Thoracic aorta (tissue), 2 donors: Measurements from ENCODE around the gene DMAP1. TPM values are rescaled to one million over a fixed set of nuclear protein-coding genes. Genes with fewer than 3 reads are reported as not detected.

ENCODE experiments used
- ATAC-seq: fragments of 150-250 bp; one replicate; pipeline ENCODE4 v1.8.0; 2017; ENCODE audit warnings: low read depth; ENCODE audit not compliant: insufficient number of reproducible peaks, low FRiP score
- DNase-seq: peaks from one replicate; pipeline ENCODE4 v3.0.0-alpha.2; 2020; ENCODE audit warnings: low spot score
- H3K27ac ChIP-seq, 2 donors: fragments of 200-600 bp; sonication (generic); 1 replicate in 1 of 2; 2 replicates in 1 of 2; pipeline ENCODE4 v1.5.1; 2016; ENCODE audit warnings: mild to moderate bottlenecking in 2 of 2, moderate library complexity in 2 of 2
- H3K27me3 ChIP-seq: fragments of 200-600 bp; sonication (generic); replicated peaks from 2 replicates; pipeline ENCODE4 v1.6.0; 2016; ENCODE audit warnings: mild to moderate bottlenecking; ENCODE audit not compliant: insufficient read depth
- H3K36me3 ChIP-seq: fragments of 200-600 bp; sonication (generic); one replicate; pipeline ENCODE4 v1.5.1; 2016
- H3K4me1 ChIP-seq, 2 donors: fragments of 200-600 bp; sonication (generic); 1 replicate in 1 of 2; 2 replicates in 1 of 2; pipeline versions ENCODE4 v1.5.1 to v1.6.0; 2016; ENCODE audit warnings: low read depth in 2 of 2, mild to moderate bottlenecking in 1 of 2; ENCODE audit not compliant: control insufficient read depth in 1 of 2
- H3K4me3 ChIP-seq: fragments of 200-600 bp; sonication (generic); 2 replicates; pipeline ENCODE4 v1.5.1; 2016; ENCODE audit warnings: mild to moderate bottlenecking
- H3K9me3 ChIP-seq: fragments of 200-600 bp; sonication (generic); 2 replicates; pipeline ENCODE4 v1.5.1; 2016
- CTCF ChIP-seq: fragments of 200-600 bp; sonication (generic); IDR thresholded peaks from one replicate; pipeline ENCODE4 v1.5.1; 2019; ENCODE audit warnings: antibody characterized with exemption
- total RNA-seq, 2 donors: library from RNA; depleted of rRNA; stranded (reverse); fragments of >200 nt; gene quantifications; one replicate each; pipeline versions ENCODE4 v1.1.0 to v1.2.3, GENCODE V29; 2016

DMAP1 gene
- total RNA-seq, 2 donors from 2014 or later, result 40.2 to 68.0 TPM

DNA sequence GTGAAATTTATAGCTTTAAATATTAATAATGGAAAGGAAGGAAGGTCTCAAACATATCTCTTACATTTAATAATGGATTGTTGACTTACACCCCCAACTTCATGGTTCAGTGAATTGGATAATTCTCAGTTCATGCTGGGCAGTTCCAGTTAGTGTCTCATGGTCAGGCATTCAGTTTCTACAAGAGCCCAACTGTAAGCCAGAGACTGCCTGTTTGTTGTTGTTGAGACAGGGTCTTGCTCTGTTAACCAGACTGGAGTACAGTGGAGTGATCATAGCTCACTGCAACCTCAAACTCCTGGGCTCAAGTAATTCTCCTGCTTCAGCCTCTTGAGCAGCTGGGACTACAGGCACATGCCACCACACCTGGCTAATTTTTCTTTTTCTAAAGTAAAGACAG, 5.0 kb upstream of the DMAP1 start:
- H3K4me3 ChIP-seq, result no peak overlapping the region
- ATAC-seq, result no peak

DNA sequence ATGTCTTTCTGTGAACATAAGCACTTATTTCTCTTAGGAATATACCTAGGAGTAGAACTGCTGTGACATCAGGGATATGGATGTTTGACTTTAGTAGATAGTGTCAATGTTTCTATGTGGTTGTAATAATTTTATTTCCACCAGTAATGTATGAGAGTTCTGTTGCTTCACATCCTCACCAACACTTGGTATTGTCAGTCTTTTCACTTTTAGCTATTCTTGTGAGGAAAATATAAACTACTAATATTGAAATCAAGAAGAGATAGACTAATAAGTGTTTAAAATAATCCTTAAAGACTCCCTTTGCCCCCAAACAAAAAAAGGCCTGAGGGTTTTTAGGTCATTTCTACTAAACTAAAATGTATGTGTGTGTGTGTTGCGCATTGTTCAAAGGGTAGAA, 2.7 kb upstream of the DMAP1 start:
- TF ChIP-seq CTCF, result no peak
- no peak for ATAC-seq
- no peaks in the 10 kb centered on the region for H3K27me3 ChIP-seq

More for the DNA sequence above, 5.0 kb upstream of the DMAP1 start:
- H3K36me3 ChIP-seq, result no peaks in the 10 kb centered on the region
- H3K27ac ChIP-seq, result no peak overlapping the region
- TF ChIP-seq CTCF, result no peak
- peaks cover 5 to 7% of the 10 kb centered on the region in 2 donors for H3K4me1 ChIP-seq
- H3K9me3 ChIP-seq, result no peaks in the 10 kb centered on the region
- no peaks in the 10 kb centered on the region for H3K27me3 ChIP-seq
- no peak for DNase-seq

DNA sequence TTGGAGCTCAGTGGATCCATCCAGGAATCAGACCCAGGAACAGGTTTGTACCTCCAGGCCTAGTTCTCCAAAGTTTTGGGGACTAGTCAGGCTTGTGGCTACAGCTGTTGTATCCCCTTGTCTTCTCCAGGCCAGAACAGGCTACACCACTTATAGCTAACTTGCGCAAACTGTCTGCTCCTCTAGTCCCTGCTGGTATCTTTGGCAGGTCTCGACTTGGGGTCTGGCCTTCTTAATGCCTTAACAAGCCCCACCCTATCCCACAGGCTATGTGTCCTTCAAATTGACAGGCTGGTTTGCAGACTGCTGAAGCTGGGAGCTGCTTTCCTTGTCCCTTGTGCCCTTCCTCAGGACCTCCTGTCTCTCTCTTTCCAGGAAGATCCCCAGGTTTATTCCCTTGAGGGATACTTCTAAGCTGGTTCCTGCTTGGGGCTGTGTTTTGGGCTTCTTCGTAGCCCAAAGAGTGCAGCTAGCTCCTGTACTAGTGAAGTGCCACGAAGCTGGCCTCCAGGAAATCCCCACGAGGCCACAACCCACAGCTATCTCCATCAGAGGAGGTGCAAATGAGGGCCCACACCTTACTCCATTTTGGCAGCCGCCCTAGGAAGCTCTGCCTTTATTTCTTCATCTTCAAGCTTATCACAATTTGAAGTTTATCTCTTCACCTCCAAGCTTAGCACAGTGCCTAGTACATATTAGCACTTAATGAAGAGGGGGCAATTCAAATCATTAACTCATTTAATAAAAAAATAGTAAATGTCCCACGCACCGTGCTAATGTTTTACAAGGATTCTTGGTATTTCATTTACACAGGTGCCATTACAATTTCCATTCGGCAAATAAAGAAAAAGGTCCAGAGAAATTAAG, 683 bp upstream of the DMAP1 start:
- no peak for ATAC-seq
- H3K4me3 ChIP-seq, result peak overlapping the region; percentile 95
- DNase-seq, result no peak
- peak overlapping the region; percentile 64 to 71 for H3K27ac ChIP-seq
- peaks cover 5 to 21% of the 10 kb centered on the region in 2 donors for H3K4me1 ChIP-seq
- H3K9me3 ChIP-seq, result no peaks in the 10 kb centered on the region
- TF ChIP-seq CTCF, result no peak
- H3K36me3 ChIP-seq, result no peaks in the 10 kb centered on the region
- H3K27me3 ChIP-seq, result no peaks in the 10 kb centered on the region

More for the DNA sequence above, 2.7 kb upstream of the DMAP1 start:
- Histone ChIP-seq H3K4me3 (no peak overlapping the region), H3K9me3 (no peaks in the 10 kb centered on the region), H3K27ac (no peak overlapping the region), H3K36me3 (no peaks in the 10 kb centered on the region), H3K4me1 (peaks cover 5 to 21% of the 10 kb centered on the region in 2 donors)
- DNase-seq, result no peak

- DNase-seq, result no peak
- no peak for ATAC-seq
- peaks cover 0 to 14% of the 10 kb centered on the region in 2 donors for H3K4me1 ChIP-seq
Observed at GRCh38 chr1:44217809-44218410, 4.6 kb downstream of the DMAP1 start.

More at GRCh38 chr1:44217809-44218410, 4.6 kb downstream of the DMAP1 start:
- no peaks in the 10 kb centered on the region for H3K9me3 ChIP-seq
- H3K27ac ChIP-seq, result no peak overlapping the region
- no peaks in the 10 kb centered on the region for H3K27me3 ChIP-seq
- peak; percentile 87 for TF ChIP-seq CTCF
- H3K36me3 ChIP-seq, result peaks cover 32% of the 10 kb centered on the region
- H3K4me3 ChIP-seq, result no peak overlapping the region
